ENCODE data around the gene CCDC91. TPM values are rescaled to one million over a fixed set of nuclear protein-coding genes. Genes with fewer than 3 reads are reported as not detected.

CCDC91 gene
- total RNA-seq, 2 experiments from 2014 or later: 52.9 to 55.3 TPM

- H3K27ac Mint-ChIP-seq: no peak overlapping the region
Observed at GRCh38 chr12:28421374-28421773, 231.1 kb downstream of the CCDC91 start.

DNA sequence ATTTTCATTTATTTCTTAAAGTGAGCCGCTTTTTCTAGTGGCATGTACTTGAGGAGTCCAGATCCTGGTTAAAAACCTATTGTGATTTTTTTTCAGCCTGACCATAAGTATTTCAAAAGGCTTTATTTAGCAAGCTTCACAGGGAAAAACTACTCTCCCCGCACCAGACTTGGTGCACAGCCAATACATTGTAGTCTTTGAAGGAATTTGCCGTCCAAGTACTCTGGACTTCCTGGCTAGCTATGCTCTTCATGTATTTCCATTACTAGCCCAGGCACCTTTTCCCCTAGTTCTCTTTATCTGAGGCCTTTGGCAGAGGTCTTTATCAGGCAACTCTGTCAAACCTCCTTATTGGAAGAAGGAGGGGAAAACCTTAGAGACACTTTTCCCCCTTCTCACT lies 234.7 kb downstream of the CCDC91 start:
- intact Hi-C loops (cut with DNase I, micrococcal nuclease): no loop called here
- H3K4me3 ChIP-seq (ENCODE audit: low read length): no peak overlapping the region
- H3K4me1 ChIP-seq (ENCODE audit: insufficient read depth, low read length): no peaks in the 10 kb centered on the region
- no peaks in the 10 kb centered on the region for H3K9me3 ChIP-seq (ENCODE audit: control insufficient read depth in 1 of 2, insufficient read depth in 1 of 2, low read length in 2 of 2)
- TF ChIP-seq CTCF (IDR thresholded peaks at IDR 0.05): no peak
- no peaks in the 10 kb centered on the region for H3K36me3 ChIP-seq (ENCODE audit: insufficient read depth, low read length)
- H3K36me3 Mint-ChIP-seq (ENCODE audit: low read depth): peaks cover 33% of the 10 kb centered on the region
- DNase-seq: no peak
- H3K4me3 Mint-ChIP-seq: no peak overlapping the region
- ChIA-PET POLR2A (no interaction called here), CTCF (no interaction called here)
- H3K4me1 Mint-ChIP-seq (ENCODE audit: low read depth): no peaks in the 10 kb centered on the region
- no peaks in the 10 kb centered on the region for H3K27me3 Mint-ChIP-seq
- H3K27ac ChIP-seq (ENCODE audit: low read depth in 1 of 2, low read length in 2 of 2): no peak overlapping the region
- no peak for ATAC-seq (ENCODE audit: poor library complexity)
- no peak overlapping the region for H3K27ac Mint-ChIP-seq
- peaks cover 5% of the 10 kb centered on the region for H3K9me3 Mint-ChIP-seq
- no peaks in the 10 kb centered on the region for H3K27me3 ChIP-seq (ENCODE audit: control insufficient read depth in 1 of 2, insufficient read depth in 2 of 2, low read length in 2 of 2)

More at GRCh38 chr12:28421374-28421773, 231.1 kb downstream of the CCDC91 start:
- H3K27me3 Mint-ChIP-seq: no peaks in the 10 kb centered on the region
- H3K4me3 ChIP-seq (ENCODE audit: low read length): no peak overlapping the region
- peaks cover 49% of the 10 kb centered on the region for H3K36me3 Mint-ChIP-seq (ENCODE audit: low read depth)
- no peak overlapping the region for H3K4me3 Mint-ChIP-seq
- intact Hi-C loops (cut with DNase I, micrococcal nuclease): no loop called here
- no peaks in the 10 kb centered on the region for H3K36me3 ChIP-seq (ENCODE audit: insufficient read depth, low read length)
- ChIA-PET CTCF (no interaction called here), POLR2A (no interaction called here)
- no peak for ATAC-seq (ENCODE audit: poor library complexity)
- DNase-seq: no peak
- no peaks in the 10 kb centered on the region for H3K27me3 ChIP-seq (ENCODE audit: control insufficient read depth in 1 of 2, insufficient read depth in 2 of 2, low read length in 2 of 2)
- no peak overlapping the region for H3K27ac ChIP-seq (ENCODE audit: low read depth in 1 of 2, low read length in 2 of 2)
- no peak for TF ChIP-seq CTCF (IDR thresholded peaks at IDR 0.05)
- no peaks in the 10 kb centered on the region for H3K4me1 Mint-ChIP-seq (ENCODE audit: low read depth)
- H3K9me3 ChIP-seq (ENCODE audit: control insufficient read depth in 1 of 2, insufficient read depth in 1 of 2, low read length in 2 of 2): no peaks in the 10 kb centered on the region
- peaks cover 5% of the 10 kb centered on the region for H3K9me3 Mint-ChIP-seq
- no peaks in the 10 kb centered on the region for H3K4me1 ChIP-seq (ENCODE audit: insufficient read depth, low read length)

DNA sequence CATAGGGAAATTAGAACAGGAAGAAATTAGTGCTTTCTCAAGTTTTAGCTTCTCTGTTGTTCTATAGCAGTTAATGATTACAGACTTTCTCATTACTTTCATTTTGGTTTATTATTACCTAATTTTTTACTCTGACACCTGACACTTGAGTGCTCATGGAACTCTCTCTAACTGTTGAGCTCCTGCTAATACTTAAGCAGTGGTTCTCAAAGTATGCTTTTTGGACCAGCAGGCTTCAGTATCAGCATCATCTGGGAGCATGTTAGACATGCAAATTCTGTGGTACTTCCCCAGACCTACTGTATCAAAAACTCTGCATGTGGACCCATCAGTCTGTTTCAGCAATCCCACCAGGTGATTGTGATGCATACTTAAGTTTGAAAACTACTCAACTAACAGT lies 235.3 kb downstream of the CCDC91 start:
- peaks cover 2% of the 10 kb centered on the region for H3K9me3 Mint-ChIP-seq
- no peaks in the 10 kb centered on the region for H3K4me1 Mint-ChIP-seq (ENCODE audit: low read depth)
- Histone ChIP-seq H3K27me3 (ENCODE audit: control insufficient read depth in 1 of 2, insufficient read depth in 2 of 2, low read length in 2 of 2) (no peaks in the 10 kb centered on the region), H3K4me3 (ENCODE audit: low read length) (no peak overlapping the region), H3K9me3 (ENCODE audit: control insufficient read depth in 1 of 2, insufficient read depth in 1 of 2, low read length in 2 of 2) (no peaks in the 10 kb centered on the region), H3K27ac (ENCODE audit: low read depth in 1 of 2, low read length in 2 of 2) (no peak overlapping the region), H3K4me1 (ENCODE audit: insufficient read depth, low read length) (no peaks in the 10 kb centered on the region), H3K36me3 (ENCODE audit: insufficient read depth, low read length) (no peaks in the 10 kb centered on the region)
- DNase-seq: no peak
- H3K4me3 Mint-ChIP-seq: no peak overlapping the region
- H3K27me3 Mint-ChIP-seq: no peaks in the 10 kb centered on the region
- CTCF ChIA-PET: interaction anchor here (0.7 kb wide), 1 partner anchor 32 kb away, joined by 3 read pairs; no protein-coding TSS in a partner anchor
- peaks cover 27% of the 10 kb centered on the region for H3K36me3 Mint-ChIP-seq (ENCODE audit: low read depth)
- H3K27ac Mint-ChIP-seq: no peak overlapping the region
- POLR2A ChIA-PET: no interaction called here
- TF ChIP-seq CTCF (IDR thresholded peaks at IDR 0.05): no peak
- ATAC-seq (ENCODE audit: poor library complexity): no peak
- intact Hi-C loops (cut with DNase I, micrococcal nuclease): no loop called here
